GM18873 (cell line): ENCODE results near the gene NR4A3.
"Not testable (repeated sequence)": the region's sequence is repeated elsewhere in the genome, so short reads cannot be mapped to it uniquely, and the experiment has no call there.

ENCODE experiments used
- ATAC-seq: cut with Tn5 transposase; IDR thresholded peaks from one replicate; pipeline ENCODE4 v1.9.1; 2021; ENCODE audit warnings: mild to moderate bottlenecking, moderate library complexity, moderate number of reproducible peaks; ENCODE audit not compliant: unreplicated experiment, low FRiP score

NR4A3 gene

DNA sequence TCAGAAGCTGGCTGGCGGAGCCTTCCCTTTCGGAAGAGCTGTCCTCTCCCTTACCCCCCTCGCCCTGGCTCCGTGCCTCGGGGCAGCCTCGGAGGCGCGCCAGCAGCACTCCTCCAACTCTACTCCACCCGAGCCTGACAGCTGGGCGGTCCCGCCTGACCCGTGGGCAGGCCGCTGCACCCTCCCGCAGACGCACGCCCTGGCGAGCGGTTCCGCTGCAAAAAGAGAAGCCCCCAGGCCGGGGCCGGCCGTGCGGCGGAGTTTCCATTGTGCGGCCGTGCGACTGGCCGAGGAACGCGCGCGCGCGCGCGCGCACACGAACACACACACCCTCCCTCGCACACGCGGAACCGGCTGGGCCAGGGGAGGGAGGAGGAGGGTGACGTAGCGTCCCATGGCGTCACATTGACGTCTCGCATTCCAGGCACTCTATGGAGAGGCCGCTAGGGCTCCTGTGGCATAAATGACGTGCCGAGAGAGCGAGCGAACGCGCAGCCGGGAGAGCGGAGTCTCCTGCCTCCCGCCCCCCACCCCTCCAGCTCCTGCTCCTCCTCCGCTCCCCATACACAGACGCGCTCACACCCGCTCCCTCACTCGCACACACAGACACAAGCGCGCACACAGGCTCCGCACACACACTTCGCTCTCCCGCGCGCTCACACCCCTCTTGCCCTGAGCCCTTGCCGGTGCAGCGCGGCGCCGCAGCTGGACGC, at the start of gene NR4A3:
TSS of gene NR4A3 (plus strand) at position 490 of the 713 bp plus-strand sequence. CDS start 6,158 bp downstream, outside the sequence.
- peak; percentile 32 for ATAC-seq

DNA sequence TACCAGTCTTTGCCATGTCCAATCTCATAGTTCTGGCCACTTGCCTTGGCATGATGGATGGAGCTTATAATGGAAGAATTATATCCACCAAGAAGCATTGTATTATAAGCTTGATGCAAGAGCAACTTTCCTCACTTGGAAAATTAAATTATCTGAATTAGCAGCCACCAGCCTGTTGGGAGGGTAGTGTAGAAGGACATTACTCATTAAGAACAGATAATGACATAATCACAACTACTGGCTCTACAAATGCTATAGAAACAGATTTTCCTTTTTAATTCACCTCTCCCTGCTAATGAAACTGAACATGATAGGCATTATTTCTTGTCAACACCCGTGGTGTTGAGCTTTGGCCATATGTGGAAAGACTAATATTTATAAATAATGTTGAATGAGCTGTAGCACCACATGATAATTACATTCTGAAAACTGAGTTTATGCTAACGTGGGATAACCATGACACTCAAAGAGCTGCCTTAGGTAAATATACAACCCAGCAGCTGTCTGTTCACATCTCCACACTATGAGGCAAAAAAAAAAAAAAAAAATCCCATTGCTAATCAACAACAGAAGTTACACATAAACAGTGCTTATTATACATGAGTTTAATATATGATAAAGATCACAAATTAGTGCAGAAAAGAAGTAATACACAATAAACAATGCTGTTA, 48.1 kb upstream of the NR4A3 start:
- ATAC-seq: no peak

- no peak for ATAC-seq
Observed at GRCh38 chr9:99778308-99778707, 43.4 kb upstream of the NR4A3 start.

DNA sequence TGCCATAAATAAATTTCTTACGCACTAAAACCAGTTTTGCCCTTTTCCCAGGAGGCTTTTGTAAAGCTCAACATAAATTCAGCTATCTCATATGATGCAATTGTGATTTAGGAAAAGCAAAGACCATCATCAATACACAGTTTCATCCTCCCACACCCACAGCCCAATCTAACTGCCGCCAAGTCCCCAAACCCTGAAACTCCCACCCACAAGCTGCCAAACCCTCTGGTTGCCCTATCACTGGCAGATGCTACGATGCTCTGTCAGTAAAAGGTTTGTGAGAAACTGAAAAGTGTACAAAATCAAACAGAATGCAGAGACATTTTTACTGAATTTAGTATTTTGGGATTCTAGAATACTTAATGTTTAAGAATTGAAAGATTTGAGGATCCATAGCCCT, 42.8 kb upstream of the NR4A3 start:
- ATAC-seq: no peak

GRCh38 chr9:99779277-99779676, 42.4 kb upstream of the NR4A3 start:
- ATAC-seq: no peak

GRCh38 chr9:99782349-99782748, 39.3 kb upstream of the NR4A3 start:
- ATAC-seq: not testable (repeated sequence)

DNA sequence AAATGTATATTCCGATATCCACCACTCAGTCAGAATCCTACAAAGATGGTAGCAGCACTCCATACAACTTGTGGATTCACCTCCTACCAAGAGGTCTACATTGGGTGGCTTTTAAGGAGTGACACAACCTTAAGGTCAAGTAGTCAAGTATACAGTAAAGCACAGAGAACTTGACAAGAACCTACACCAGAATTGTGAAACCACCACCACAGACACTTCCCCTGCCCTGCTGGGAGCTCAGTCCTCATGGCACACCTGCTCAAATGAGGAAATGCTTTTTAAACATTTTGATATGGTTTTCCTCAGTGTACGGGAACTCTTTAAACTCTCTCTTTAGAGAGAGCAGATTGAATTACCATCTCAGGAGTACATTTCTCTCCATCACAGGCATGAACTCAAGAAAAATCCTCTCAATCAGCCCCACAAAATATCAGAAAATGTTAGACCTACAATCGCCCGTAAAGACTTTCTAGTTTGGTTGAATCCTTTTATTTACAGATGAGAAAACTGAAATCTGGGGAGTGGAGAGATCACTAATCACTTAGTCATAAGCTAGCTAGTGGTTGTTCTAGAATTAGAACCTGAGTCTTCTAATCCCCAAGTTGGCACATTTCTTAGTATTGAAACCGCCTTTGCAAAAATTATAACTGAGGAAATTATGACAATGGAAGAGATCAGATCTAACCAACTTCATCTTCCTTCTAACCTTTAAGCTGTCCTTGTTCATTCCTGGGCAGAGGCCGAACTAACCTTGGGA, 38.5 kb upstream of the NR4A3 start:
- no peak for ATAC-seq

GRCh38 chr9:99783799-99784198, 37.9 kb upstream of the NR4A3 start:
- ATAC-seq: no peak

- ATAC-seq: no peak
Observed at GRCh38 chr9:99785010-99785590, 36.6 kb upstream of the NR4A3 start.

DNA sequence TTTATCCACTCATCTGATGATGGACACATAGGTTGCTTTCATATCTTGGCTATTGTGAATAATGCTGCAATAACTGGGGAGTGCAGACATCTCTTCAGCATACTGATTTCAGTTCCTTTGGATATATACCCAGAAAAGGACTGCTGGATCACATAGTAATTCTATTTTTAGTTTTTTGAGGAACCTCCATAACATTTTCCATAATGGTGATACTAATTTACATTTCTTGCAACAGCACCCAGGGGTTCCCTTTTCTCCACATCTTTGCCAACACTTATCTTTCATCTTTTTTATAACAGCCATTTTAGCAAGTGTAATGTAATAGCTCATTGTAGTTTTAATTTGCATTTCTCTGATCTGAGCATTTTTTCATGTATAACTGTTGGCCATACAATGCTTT, 34.1 kb upstream of the NR4A3 start:
- no peak for ATAC-seq

DNA sequence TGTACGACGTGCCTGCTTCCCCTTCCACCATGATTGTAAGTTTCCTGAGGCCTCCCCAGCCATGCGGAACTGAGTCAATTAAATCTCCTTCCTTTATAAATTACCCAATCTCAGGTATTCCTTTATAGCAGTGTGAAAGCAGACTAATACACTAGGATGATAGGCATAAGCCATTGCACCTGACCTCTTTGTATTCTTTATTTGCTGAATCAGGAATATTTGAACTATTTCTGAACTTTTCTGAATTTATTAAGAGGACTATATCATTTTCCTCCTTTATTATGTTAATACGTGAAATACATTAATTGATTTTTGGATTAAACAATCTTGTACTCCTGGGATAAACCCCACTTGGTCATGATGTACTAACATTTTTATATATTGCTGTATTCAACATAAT, 28.2 kb upstream of the NR4A3 start:
- no peak for ATAC-seq

DNA sequence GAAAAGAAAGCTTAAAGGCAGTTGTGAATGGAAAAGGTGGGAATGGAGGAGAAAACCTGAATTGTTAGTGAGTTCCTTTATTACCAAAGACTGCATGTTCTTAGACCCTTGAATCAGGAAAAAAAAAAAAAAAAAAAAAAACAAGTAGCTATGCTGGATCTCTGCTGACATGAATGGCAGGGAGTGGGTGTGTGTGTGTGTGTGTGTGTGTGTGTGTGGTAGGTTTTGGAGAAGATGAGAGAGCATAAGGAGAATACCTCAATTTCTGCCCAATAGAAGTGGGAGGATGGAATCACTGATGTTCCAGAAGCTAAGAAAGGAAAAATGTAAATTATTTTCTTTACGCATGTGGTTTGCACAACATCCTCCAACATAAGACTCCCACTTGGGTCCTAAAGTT, 25.5 kb upstream of the NR4A3 start:
- no peak for ATAC-seq

- no peak for ATAC-seq
Observed at GRCh38 chr9:99801775-99802174, 19.9 kb upstream of the NR4A3 start.

DNA sequence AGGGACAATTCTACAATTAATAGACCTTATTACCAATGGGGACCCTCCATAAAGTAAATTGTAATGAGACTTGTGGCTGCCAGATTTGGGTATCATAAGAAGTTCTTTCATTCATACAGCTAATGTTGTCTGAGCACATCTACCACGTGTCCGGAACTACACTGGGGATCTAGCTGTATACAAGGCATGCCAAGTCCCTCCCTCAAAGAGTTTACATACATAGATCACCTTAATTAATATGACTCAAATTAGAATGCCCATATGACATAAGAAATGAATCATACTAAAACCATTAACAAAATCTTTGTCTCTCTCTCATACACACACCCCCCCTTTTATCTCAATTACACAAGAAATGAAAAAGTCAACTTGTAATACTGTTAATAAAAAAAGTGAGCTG, 18.0 kb upstream of the NR4A3 start:
- ATAC-seq: no peak

DNA sequence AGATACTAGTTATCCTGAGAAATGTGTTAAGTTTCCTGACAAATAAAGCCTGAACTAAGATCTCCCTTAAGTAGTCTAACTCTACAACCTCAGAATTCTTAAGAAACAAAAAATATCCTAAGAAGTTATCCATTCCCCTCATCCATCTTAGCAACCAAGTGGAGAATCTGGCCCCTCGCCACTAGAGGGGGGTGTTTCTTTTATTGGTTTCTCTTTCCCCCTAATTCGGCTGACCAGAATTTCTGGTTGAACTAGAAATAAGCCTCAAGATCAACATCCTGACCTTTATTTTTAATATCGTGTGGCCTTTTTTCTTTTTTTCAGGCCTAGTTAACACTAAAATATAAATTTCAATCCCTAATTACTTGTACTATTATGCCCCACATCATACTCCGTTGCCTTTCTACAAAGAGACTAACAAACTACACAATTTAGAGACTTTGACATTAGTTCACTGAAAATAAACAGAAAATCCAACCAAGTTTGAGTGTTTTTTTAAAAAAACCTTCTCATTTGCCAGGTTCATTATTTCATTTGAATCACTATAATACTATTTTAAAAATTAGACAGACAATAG, 14.3 kb upstream of the NR4A3 start:
- peak; percentile 42 for ATAC-seq

DNA sequence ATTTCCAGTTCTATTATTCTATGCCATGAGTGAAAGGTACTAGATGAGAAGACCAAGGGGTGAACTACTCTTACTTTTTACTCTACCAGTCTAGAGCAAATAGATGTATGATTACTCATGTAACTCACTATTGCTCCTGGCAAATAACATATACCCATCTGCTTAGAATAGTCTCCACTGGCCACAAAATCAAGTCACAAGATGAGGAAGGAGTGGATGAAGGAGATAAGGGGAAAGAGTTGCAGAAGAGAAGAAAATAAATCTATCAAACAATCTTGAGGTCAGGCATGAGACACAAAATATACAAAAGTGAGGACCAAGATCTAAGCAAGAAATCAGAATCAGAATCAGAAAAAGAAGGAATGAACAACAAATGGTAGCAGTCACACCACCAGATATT, 13.7 kb upstream of the NR4A3 start:
- ATAC-seq: no peak

DNA sequence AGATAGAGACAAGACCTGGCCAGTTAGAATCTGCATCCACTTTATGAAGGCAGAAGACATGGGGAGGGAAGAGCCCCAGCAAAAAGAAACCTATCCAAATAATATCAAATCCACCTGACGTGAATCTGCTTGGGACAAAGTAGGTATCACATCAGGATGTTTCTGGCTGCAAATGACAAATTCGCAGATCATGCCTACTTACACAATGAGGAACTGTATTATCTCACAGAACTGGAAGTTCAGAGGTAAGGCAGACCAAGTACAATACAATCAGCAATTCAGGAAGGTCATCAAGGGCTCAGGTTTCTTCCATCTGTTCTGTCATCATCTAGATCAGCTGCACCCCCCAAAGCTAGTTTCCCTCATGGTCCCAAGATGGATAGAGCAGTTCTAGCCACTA, 13.2 kb upstream of the NR4A3 start:
- no peak for ATAC-seq

DNA sequence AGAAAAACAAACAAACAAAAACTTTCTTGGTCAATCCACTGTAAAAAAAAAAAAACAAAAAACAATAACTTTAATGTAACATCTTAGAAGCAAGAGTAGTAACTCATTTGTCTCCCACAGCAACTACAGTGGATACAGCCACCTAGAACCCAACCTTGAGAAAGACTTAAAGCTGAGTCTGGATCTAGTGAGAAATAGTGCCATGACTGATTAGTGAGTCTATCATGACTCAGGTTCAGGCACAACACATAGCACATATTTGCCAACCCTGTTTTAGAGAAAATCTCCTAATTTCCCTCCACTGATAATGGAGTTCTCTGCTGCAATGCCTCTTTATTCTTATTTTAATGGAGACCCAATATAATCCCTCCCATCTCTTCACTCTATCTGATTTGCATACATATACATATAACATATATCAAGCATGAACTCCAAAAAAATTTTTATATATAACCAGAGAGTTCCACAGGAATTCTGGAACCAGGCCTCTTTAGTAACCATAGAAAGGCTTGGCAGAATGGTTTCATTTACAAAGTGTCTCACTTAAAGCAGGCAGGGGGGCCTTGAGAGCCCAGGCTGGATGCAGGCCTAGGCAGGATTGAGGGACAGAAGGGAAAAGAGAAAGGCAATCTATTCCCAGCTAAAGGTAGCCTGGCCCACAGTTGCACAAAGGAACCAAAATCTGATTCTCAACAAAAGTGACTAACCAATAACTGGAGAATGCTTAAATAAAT, 11.9 kb upstream of the NR4A3 start:
- ATAC-seq: no peak

GRCh38 chr9:99811172-99811571, 10.5 kb upstream of the NR4A3 start:
- no peak for ATAC-seq
